ENCODE results near the gene HJV.

GRCh38 chr1:145985502-145986439 lies 35.8 kb downstream of the HJV start:
- TF ChIP-seq POLR2A (IDR thresholded peaks at IDR 0.05; ENCODE audit: low read depth, low read length) (no peak), POLR2AphosphoS5 (IDR thresholded peaks at IDR 0.05; ENCODE audit: low read depth, low read length) (no peak), TAF1 (IDR thresholded peaks at IDR 0.05; ENCODE audit: borderline replicate concordance, low read depth, low read length) (no peak)
